Measurements from ENCODE around the gene CUL9.

GRCh38 chr6:43181621-43181941 is 415 bp upstream of the CUL9 start:
- TF ChIP-seq, protein P1, sequence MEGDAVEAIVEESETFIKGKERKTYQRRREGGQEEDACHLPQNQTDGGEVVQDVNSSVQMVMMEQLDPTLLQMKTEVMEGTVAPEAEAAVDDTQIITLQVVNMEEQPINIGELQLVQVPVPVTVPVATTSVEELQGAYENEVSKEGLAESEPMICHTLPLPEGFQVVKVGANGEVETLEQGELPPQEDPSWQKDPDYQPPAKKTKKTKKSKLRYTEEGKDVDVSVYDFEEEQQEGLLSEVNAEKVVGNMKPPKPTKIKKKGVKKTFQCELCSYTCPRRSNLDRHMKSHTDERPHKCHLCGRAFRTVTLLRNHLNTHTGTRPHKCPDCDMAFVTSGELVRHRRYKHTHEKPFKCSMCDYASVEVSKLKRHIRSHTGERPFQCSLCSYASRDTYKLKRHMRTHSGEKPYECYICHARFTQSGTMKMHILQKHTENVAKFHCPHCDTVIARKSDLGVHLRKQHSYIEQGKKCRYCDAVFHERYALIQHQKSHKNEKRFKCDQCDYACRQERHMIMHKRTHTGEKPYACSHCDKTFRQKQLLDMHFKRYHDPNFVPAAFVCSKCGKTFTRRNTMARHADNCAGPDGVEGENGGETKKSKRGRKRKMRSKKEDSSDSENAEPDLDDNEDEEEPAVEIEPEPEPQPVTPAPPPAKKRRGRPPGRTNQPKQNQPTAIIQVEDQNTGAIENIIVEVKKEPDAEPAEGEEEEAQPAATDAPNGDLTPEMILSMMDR (IDR thresholded peaks at IDR 0.05; ENCODE audit: poor library complexity, severe bottlenecking): no peak
- TF ChIP-seq RAD21 (conservative IDR thresholded peaks at IDR 0.05): no peak
- no peak for TF ChIP-seq POLR2AphosphoS5 (IDR thresholded peaks at IDR 0.05)
- TF ChIP-seq TAF1 (IDR thresholded peaks at IDR 0.05; ENCODE audit: low read depth): no peak
- TF ChIP-seq, protein P2, sequence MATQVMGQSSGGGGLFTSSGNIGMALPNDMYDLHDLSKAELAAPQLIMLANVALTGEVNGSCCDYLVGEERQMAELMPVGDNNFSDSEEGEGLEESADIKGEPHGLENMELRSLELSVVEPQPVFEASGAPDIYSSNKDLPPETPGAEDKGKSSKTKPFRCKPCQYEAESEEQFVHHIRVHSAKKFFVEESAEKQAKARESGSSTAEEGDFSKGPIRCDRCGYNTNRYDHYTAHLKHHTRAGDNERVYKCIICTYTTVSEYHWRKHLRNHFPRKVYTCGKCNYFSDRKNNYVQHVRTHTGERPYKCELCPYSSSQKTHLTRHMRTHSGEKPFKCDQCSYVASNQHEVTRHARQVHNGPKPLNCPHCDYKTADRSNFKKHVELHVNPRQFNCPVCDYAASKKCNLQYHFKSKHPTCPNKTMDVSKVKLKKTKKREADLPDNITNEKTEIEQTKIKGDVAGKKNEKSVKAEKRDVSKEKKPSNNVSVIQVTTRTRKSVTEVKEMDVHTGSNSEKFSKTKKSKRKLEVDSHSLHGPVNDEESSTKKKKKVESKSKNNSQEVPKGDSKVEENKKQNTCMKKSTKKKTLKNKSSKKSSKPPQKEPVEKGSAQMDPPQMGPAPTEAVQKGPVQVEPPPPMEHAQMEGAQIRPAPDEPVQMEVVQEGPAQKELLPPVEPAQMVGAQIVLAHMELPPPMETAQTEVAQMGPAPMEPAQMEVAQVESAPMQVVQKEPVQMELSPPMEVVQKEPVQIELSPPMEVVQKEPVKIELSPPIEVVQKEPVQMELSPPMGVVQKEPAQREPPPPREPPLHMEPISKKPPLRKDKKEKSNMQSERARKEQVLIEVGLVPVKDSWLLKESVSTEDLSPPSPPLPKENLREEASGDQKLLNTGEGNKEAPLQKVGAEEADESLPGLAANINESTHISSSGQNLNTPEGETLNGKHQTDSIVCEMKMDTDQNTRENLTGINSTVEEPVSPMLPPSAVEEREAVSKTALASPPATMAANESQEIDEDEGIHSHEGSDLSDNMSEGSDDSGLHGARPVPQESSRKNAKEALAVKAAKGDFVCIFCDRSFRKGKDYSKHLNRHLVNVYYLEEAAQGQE (IDR thresholded peaks at IDR 0.05; ENCODE audit: borderline replicate concordance): no peak
- TF ChIP-seq EZH2 (IDR thresholded peaks at IDR 0.05; ENCODE audit: borderline replicate concordance, insufficient read depth, low read length, poor library complexity, severe bottlenecking): no peak
- no peak for TF ChIP-seq MXI1 (conservative IDR thresholded peaks at IDR 0.05; ENCODE audit: poor library complexity, severe bottlenecking)
- TF ChIP-seq EP300 (conservative IDR thresholded peaks at IDR 0.05; ENCODE audit: poor library complexity, severe bottlenecking): no peak
- TF ChIP-seq SMC3 (conservative IDR thresholded peaks at IDR 0.05; ENCODE audit: poor library complexity): no peak
